NCI-H2029 (cell line): ENCODE measurements around the gene HNF1A.

Experiments used
- DNase-seq: peaks from one replicate; lab custom pipeline; 2025; lab: John Stamatoyannopoulos, UW

The HNF1A gene

GRCh38 chr12:121050725-121051124 lies 72.4 kb downstream of the HNF1A start:
- no peak for DNase-seq
